ENCODE data around the gene CHRM4. TPM values are rescaled to one million over a fixed set of nuclear protein-coding genes. Genes with fewer than 3 reads are reported as not detected.

The CHRM4 gene
- total RNA-seq, 4 donors from 2014 or later: 0.34 TPM; not detected in 3

- TF ChIP-seq, protein P1, sequence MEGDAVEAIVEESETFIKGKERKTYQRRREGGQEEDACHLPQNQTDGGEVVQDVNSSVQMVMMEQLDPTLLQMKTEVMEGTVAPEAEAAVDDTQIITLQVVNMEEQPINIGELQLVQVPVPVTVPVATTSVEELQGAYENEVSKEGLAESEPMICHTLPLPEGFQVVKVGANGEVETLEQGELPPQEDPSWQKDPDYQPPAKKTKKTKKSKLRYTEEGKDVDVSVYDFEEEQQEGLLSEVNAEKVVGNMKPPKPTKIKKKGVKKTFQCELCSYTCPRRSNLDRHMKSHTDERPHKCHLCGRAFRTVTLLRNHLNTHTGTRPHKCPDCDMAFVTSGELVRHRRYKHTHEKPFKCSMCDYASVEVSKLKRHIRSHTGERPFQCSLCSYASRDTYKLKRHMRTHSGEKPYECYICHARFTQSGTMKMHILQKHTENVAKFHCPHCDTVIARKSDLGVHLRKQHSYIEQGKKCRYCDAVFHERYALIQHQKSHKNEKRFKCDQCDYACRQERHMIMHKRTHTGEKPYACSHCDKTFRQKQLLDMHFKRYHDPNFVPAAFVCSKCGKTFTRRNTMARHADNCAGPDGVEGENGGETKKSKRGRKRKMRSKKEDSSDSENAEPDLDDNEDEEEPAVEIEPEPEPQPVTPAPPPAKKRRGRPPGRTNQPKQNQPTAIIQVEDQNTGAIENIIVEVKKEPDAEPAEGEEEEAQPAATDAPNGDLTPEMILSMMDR (IDR thresholded peaks at IDR 0.05; ENCODE audit: low read depth): no peak
Observed at GRCh38 chr11:46386005-46386578, 5.5 kb downstream of the CHRM4 start.

- TF ChIP-seq, protein P1 (IDR thresholded peaks at IDR 0.05; ENCODE audit: low read depth): no peak
Observed at GRCh38 chr11:46385169-46386004, 6.2 kb downstream of the CHRM4 start.

DNA sequence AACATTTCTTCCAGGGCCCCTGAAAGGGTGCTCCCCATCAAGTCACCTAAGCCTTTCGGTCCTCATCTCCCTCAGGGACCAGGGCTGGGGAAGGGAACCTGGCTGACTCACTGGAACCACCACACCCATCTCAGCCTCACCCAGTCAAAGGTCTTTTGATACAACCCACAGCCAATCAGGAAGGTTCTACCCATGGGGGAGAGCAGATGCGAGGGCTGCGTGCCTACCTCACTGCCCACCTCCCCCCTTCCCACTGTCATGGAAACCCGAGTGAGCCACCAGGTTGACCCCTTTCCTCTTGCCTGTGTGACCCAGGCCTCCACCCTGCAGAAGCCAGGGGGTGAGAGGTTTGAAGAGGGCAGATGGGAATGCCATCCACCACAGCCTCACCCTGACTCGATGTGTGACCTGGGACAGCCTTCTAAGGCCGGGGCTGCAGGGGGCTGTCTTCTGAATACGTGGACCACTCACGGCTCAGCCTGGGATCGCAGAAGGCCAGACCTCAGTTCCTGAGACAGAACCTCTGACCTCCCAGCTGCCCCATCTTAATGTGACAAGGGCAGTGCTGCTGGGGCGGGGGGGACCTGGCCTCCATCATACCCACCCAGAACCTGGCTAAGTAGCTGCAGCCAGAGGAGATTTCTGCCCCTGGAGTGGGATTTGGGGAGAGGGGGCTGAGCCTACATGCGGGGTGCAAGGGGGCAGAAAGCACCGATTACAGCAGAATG, 7.4 kb downstream of the CHRM4 start:
- TF ChIP-seq, protein P1 (IDR thresholded peaks at IDR 0.05; ENCODE audit: low read depth): no peak

DNA sequence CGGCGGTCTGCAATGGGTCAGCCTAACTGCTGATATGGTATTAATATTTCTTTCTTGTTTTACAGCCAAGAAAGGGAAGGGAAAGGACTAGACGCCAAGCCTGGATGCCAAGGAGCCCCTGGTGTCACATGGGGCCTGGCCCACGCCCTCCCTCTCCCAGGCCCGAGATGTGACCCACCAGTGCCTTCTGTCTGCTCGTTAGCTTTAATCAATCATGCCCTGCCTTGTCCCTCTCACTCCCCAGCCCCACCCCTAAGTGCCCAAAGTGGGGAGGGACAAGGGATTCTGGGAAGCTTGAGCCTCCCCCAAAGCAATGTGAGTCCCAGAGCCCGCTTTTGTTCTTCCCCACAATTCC, 8.2 kb downstream of the CHRM4 start:
- TF ChIP-seq, protein P1 (IDR thresholded peaks at IDR 0.05; ENCODE audit: low read depth): no peak

DNA sequence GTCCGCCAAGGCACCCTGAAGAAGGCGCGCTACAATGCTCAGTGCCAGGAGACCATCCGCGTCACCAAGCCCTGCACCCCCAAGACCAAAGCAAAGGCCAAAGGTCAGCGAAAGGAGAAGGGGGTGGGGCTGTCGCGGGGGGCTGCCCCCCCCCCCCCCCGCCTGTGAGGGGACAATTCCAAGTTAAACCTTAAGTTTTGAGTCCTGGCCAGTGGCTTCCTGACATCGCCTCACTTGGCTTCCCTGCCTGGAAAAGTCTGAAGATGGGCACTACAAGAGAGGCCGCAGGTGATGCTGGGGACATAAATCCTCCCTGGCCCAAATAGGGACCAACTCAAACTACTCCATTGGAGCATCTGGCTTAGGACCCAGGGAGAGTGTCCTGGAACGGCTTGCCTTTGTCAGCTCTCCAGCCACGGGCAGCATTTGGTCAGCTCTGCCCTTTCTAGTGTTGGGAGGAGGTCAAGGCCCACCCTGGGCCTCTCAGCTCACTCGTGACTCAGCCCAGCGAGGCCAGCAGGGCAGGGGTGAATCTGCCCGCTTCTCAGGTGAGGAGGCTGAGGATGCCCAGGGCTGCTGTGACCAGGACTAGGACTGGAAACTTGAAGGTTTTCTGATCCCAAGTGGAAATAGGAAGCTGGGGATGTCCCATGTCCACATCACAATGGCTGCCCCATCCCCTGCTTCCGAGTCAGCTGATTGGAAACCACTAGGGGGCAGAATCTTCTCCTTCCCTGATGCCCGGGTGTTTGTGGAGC, 8.8 kb downstream of the CHRM4 start:
- TF ChIP-seq, protein P1 (IDR thresholded peaks at IDR 0.05; ENCODE audit: low read depth): no peak

DNA sequence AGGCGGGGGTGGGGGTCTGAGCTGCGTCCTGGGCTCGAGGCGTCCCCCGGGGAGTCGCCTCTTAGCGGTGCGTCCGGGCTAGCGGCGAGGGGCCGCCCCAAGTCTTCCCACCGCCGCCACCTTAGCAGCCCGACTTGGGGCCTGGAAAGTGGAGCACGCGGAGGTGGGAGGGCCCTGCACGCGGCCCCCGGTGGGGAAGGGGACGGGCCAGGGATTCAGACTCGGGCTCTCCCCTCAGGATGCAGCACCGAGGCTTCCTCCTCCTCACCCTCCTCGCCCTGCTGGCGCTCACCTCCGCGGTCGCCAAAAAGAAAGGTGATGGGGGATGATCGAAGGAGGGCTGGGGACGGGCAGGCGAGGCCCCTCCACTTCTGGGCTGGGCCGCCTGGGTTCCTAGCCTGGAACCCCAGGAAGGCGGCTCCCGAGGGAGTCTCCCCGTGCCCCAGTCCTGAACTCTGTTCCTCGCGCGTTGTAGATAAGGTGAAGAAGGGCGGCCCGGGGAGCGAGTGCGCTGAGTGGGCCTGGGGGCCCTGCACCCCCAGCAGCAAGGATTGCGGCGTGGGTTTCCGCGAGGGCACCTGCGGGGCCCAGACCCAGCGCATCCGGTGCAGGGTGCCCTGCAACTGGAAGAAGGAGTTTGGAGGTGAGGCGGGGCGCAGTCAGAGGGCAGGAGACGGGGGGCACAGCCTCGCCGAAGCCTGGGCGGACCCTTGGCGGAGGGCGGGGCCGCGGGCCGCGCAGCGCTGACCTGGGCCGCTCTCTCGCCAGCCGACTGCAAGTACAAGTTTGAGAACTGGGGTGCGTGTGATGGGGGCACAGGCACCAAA, 9.5 kb downstream of the CHRM4 start:
- TF ChIP-seq, protein P1 (IDR thresholded peaks at IDR 0.05; ENCODE audit: low read depth): no peak
